Muscle of arm (tissue), 14 donors: ENCODE results near the gene SS18L1. TPM values are rescaled to one million over a fixed set of nuclear protein-coding genes. Genes with fewer than 3 reads are reported as not detected.
"Not testable (repeated sequence)": the region's sequence is repeated elsewhere in the genome, so short reads cannot be mapped to it uniquely, and the experiment has no call there.

ENCODE experiments used
- DNase-seq: peaks from one replicate; pipeline ENCODE4 v3.0.0-alpha.2; 2013
- long read RNA-seq, 11 donors: transcript quantifications; one replicate each; lab custom pipeline, GENCODE V29; 2026
- polyA plus RNA-seq, 12 donors: library from polyadenylated mRNA; unstranded; fragments of 120-200 nt; gene quantifications; one replicate each; pipeline ENCODE4 v1.2.1, GENCODE V29; 2013; ENCODE audit not compliant: insufficient read length in 12 of 12

The SS18L1 gene
- polyA plus RNA-seq = 10 to 100 TPM in 11 of 12 donors, not detected in 1; 13.5 to 21.0 (median 15.7) TPM
- long read RNA-seq, donor 1, full-length matches to known transcripts = 1 of 1 reads
- long read RNA-seq, donor 1, partial matches to known transcripts = 0 of 1 reads
- long read RNA-seq, donor 1, other reads (novel, unspliced or antisense) = 0 of 1 reads
- long read RNA-seq, donor 2, full-length matches to known transcripts = 4 of 4 reads
- long read RNA-seq, donor 2, partial matches to known transcripts = 0 of 4 reads
- long read RNA-seq, donor 2, other reads (novel, unspliced or antisense) = 0 of 4 reads
- long read RNA-seq, donor 3 = 0 reads
- long read RNA-seq, donor 4, partial matches to known transcripts = 0 of 1 reads
- long read RNA-seq, donor 4, other reads (novel, unspliced or antisense) = 0 of 1 reads
- long read RNA-seq, donor 5, full-length matches to known transcripts = 5 of 5 reads
- long read RNA-seq, donor 5, partial matches to known transcripts = 0 of 5 reads
- long read RNA-seq, donor 5, other reads (novel, unspliced or antisense) = 0 of 5 reads
- long read RNA-seq, donor 6, full-length matches to known transcripts = 1 of 1 reads
- long read RNA-seq, donor 6, partial matches to known transcripts = 0 of 1 reads
- long read RNA-seq, donor 6, other reads (novel, unspliced or antisense) = 0 of 1 reads
- long read RNA-seq, donor 7 = 0 reads
- long read RNA-seq, donor 8, full-length matches to known transcripts = 4 of 4 reads
- long read RNA-seq, donor 8, partial matches to known transcripts = 0 of 4 reads
- long read RNA-seq, donor 8, other reads (novel, unspliced or antisense) = 0 of 4 reads
- long read RNA-seq, donor 9, full-length matches to known transcripts = 1 of 1 reads
- long read RNA-seq, donor 9, partial matches to known transcripts = 0 of 1 reads
- long read RNA-seq, donor 9, other reads (novel, unspliced or antisense) = 0 of 1 reads
- long read RNA-seq, donor 10, full-length matches to known transcripts = 3 of 3 reads
- long read RNA-seq, donor 10, partial matches to known transcripts = 0 of 3 reads
- long read RNA-seq, donor 10, other reads (novel, unspliced or antisense) = 0 of 3 reads
- long read RNA-seq, donor 11 = 0 reads

GRCh38 chr20:62143081-62143956 lies at the start of gene SS18L1, which contains the start of gene PSMA7:
TSS of gene SS18L1 (plus strand) at chr20:62143769. CDS start at chr20:62143821, 52 bp downstream.
TSS of gene PSMA7 (minus strand) at chr20:62143394. CDS start at chr20:62143303, 91 bp downstream.
- peak; percentile 74 for DNase-seq

- no peak for DNase-seq
Observed at GRCh38 chr20:62096421-62097380, 46.9 kb upstream of the SS18L1 start.

- no peak for DNase-seq
Observed at GRCh38 chr20:62097881-62098407, 45.6 kb upstream of the SS18L1 start.

DNA sequence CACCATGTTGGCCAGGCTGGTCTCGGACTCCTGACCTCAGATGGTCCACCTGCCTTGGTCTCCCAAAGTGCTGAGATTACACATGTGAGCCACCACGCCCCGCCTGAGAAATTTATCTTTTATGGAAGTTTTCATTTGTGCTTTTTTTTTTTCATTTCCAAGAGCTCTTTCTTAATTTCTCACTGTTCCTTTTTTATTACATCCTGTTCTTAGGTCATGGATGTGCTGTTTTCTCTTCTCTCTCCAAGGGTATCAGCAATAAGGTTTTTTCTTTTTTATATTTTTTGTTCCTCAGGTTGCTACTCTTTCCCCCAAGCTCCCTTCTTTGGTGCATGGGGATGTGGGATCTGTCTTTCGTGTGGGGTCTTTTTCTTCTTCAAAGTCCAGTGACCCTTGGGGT lies 42.5 kb upstream of the SS18L1 start:
- DNase-seq = no peak

DNA sequence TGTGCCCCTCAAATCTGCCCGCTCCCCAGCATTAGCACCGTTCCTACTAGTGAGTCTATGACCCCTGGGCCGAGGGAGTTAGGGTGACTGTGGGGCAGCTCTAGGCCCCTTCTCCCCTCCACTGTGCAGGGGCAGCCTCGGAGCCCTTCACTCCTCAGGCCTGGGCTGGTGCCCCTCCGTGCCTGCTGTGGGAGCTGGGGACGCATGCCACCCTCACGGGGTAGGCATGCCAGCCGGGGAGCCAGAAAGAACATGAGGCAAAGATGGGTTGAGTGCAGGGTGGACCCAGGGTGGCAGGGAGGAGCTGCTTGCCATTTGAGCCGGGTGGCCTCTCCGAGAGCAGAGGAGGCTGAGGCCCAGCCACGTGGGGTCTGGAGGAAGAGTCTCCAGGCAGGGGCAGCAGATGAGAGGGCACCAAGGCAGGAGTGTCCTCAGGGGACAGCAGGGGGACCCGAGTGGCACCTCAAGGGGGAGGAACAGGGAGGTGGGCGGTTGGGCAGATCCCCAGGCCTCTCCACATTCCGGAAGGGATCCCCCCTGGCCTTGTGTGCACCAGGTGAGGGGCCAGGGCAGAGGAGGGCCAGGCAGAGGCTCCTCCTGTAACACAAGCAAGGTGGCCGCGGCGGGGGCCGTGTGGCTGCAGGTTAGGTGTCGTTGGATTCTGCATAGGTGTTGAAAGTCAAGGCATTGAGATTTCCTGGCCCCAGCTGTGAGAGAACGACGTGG lies 39.9 kb upstream of the SS18L1 start:
- DNase-seq = no peak

GRCh38 chr20:62104234-62104789 lies 39.3 kb upstream of the SS18L1 start:
- DNase-seq = no peak

- DNase-seq = no peak
Observed at GRCh38 chr20:62104791-62105345, 38.7 kb upstream of the SS18L1 start.

DNA sequence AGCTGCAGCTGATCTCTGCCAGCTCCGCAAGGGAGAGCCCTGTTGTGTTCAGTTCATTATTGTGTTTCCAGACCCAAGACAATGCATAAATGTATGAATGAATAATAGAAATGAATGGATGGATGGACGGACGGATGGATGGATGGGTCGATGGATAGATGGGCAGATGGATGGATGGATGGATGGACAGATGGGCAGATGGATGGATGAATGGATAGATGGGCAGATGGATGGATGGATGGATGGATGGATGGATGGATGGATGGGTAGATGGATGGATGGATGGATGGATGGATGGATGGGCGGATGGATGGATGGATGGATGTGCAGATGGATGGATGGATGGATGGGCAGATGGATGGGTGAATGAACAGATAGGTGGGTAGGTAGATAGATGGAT lies 38.0 kb upstream of the SS18L1 start:
- no peak for DNase-seq

DNA sequence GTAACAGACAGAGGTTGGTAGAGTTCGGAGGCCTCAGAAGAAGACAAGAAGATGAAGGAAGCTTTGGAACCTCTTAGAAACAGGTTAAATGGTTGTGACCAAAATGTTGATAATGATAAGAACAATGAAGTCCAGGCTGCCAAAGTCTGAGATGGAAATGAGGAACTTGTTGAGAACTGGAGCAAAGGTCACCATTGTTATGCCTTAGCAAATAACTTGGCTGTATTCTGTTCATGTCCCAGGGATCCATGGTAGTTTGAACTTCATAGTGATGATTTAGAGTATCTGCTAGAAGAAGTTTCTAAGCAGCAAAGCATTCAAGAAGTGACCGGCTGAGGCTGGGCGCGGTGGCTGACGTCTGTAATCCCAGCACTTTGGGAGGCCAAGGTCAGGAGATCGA lies 32.4 kb upstream of the SS18L1 start:
- no peak for DNase-seq

- no peak for DNase-seq
Observed at GRCh38 chr20:62112368-62112767, 31.2 kb upstream of the SS18L1 start.

- no peak for DNase-seq
Observed at GRCh38 chr20:62114894-62115293, 28.7 kb upstream of the SS18L1 start.

- DNase-seq = not testable (repeated sequence)
Observed at GRCh38 chr20:62115800-62116407, 27.7 kb upstream of the SS18L1 start.

DNA sequence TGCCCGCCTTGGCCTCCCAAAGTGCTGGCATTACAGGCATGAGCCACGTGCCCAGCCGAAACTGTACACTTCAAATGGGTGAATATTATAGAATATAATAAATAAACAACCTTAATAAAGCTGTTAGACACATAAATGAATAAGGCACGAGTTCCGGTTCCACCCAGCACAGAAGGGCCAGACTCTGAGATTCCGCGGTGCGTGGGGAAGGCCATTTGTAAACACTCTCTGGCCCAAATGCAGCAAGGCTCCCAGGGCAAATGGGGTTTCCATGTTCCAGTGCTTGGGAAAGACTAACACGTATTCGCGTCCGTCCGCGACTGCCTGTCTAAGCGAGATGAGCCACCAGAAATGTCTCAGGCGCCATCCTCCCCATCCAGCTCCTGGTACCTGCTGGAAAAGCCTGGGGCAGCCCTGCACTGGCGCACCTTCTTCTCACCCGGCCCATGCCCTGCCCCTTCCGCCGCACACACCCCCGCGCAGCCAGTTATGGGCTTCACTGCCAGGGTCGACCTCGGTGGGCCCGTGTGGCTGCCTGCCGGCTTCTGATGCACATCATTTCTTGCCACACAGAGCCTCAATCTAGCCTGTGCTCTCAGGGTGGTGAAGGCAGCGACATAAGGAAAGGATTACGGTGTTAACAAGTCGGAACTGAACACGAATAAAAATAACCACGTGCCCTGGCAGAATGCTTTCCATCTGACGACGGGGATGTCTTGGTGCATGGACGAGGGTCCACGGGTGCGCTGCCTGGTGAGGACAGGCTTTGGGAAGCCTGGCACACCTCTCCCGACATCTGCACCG lies 26.8 kb upstream of the SS18L1 start:
- no peak for DNase-seq

DNA sequence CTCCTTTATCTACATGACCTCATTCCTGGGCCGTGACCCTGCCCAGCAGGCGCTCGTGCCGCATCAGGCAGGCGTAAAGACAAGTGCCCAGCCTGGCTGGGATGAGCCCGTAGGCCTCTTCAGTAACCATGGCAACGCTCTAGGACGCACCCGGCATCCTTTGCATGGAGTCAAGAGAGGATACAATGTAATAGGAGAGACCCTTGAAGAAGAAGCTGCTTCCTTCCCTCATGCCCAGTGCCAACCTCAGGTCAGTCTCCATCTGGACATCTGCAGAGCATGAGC lies 26.3 kb upstream of the SS18L1 start:
- DNase-seq = no peak

DNA sequence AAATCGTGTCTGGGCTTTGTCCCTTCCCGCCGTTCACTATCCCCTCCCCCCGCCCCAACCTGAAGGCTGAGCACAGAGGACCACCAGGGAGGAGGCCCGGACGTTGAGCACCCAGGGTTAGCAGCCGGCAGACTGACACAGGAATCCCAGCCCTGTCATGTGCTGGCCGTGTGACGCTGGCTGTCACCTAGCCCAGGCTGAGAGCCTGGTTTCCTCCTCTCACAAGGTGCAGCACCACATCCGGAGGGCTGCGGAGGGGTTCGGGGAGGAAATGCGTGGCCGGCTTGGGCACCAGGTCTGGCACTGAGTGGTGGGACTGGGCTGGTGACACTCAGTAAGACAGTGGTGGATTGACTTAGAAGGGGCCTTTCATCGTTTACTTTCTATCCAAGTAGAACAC lies 25.9 kb upstream of the SS18L1 start:
- DNase-seq = no peak

DNA sequence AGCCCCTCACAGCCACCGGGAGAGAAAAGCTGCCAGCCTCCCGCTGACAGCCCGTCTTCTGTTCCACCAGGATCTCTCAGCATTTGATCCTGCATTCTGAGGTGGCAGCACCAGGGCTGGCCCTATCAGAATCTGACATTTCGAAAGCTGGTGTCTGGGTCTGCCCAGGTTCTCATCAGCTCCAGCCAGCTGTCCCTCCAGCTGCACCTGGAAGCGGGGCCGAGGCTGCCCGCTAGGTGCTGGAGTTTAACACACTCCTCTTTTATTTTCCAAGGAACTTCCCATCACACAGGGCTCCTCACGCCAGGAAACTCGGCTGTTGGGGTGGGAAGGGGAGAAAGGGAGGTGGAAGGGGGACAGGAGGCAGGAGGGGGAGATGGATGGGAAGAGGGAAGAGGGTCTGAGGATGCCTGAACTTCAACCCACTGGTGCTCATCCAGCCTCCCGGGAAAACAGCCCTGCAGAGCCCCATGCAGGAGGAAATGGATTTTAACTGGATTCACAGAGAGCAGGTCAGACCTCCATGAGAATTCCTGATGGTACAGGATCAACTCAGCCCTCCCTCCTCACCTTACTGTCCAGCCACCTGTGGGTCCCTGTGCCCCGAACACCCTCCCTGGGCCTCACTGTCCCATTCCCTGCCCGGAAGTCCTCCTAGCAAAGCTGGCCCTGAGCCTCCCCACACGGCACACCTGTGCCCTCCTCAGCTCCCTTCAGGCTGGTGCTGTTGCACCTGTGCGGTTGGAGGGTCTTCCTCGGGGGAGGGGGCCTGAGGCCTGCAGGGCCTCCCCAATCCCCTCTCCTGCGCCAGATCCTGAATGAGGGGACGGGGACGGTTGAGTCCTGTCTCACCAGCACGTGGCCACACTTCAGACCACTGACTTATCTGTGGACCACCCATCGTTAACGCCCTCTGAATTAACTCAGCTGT lies 25.2 kb upstream of the SS18L1 start:
- no peak for DNase-seq
